H9 (cell line): Measurements from ENCODE around the gene SPRY4. TPM values are rescaled to one million over a fixed set of nuclear protein-coding genes. Genes with fewer than 3 reads are reported as not detected.

ENCODE experiments used
- DNase-seq: peaks from one replicate; pipeline ENCODE4 v3.0.0-alpha.2; 2017
- H2AFZ ChIP-seq: one replicate; pipeline ENCODE4 v1.6.1; 2013; ENCODE audit warnings: mild to moderate bottlenecking, low read length, control low read depth, moderate library complexity
- H2AK5ac ChIP-seq: 2 replicates; pipeline ENCODE4 v1.6.1; 2013; ENCODE audit warnings: low read length, control low read depth, mixed read lengths; ENCODE audit not compliant: insufficient read length
- H2BK120ac ChIP-seq: one replicate; pipeline ENCODE4 v1.6.1; 2013; ENCODE audit warnings: low read depth, mild to moderate bottlenecking, low read length, control low read depth, inconsistent platforms; ENCODE audit not compliant: poor library complexity, severe bottlenecking
- H2BK12ac ChIP-seq: 2 replicates; pipeline ENCODE4 v1.6.1; 2013; ENCODE audit warnings: low read length, control low read depth, mixed read lengths, low read depth; ENCODE audit not compliant: insufficient read length
- H2BK15ac ChIP-seq: 2 replicates; pipeline ENCODE4 v1.6.1; 2013; ENCODE audit warnings: low read depth, low read length, control low read depth
- H2BK20ac ChIP-seq: one replicate; pipeline ENCODE4 v1.6.1; 2013; ENCODE audit warnings: low read depth, mild to moderate bottlenecking, low read length, control low read depth, inconsistent platforms; ENCODE audit not compliant: poor library complexity, severe bottlenecking
- H2BK5ac ChIP-seq: 2 replicates; pipeline ENCODE4 v1.6.1; 2013; ENCODE audit warnings: low read length, control low read depth, mixed read lengths; ENCODE audit not compliant: insufficient read length
- H3K14ac ChIP-seq: 2 replicates; pipeline ENCODE4 v1.6.1; 2013; ENCODE audit warnings: low read length, control low read depth; ENCODE audit not compliant: insufficient read depth
- H3K18ac ChIP-seq: 2 replicates; pipeline ENCODE4 v1.6.1; 2013; ENCODE audit warnings: low read depth, mild to moderate bottlenecking, mixed read lengths, low read length, control low read depth; ENCODE audit not compliant: insufficient read length
- H3K23ac ChIP-seq: 2 replicates; pipeline ENCODE4 v1.6.1; 2013; ENCODE audit warnings: low read length, control low read depth, mixed read lengths, low read depth; ENCODE audit not compliant: insufficient read length
- H3K23me2 ChIP-seq: 2 replicates; pipeline ENCODE4 v1.6.1; 2013; ENCODE audit warnings: low read depth, mild to moderate bottlenecking, mixed read lengths, low read length, control low read depth; ENCODE audit not compliant: insufficient read length, poor library complexity, severe bottlenecking
- H3K27ac ChIP-seq: 2 replicates; pipeline ENCODE4 v1.5.1; 2013; ENCODE audit warnings: low read length, control low read depth, mixed read lengths, low read depth; ENCODE audit not compliant: insufficient read length
- H3K27me3 ChIP-seq: 2 replicates; pipeline ENCODE4 v1.6.1; 2013; ENCODE audit warnings: low read length, control low read depth, inconsistent platforms; ENCODE audit not compliant: insufficient read depth
- H3K4ac ChIP-seq: 2 replicates; pipeline ENCODE4 v1.6.1; 2013; ENCODE audit warnings: low read depth, mild to moderate bottlenecking, control low read depth, inconsistent platforms, low read length, moderate library complexity
- H3K4me1 ChIP-seq: 2 replicates; pipeline ENCODE4 v1.6.1; 2013; ENCODE audit warnings: low read length, control low read depth, inconsistent platforms; ENCODE audit not compliant: insufficient read depth
- H3K4me2 ChIP-seq: 2 replicates; pipeline ENCODE4 v1.6.1; 2013; ENCODE audit warnings: low read length, control low read depth, mixed read lengths; ENCODE audit not compliant: insufficient read length, insufficient read depth
- H3K56ac ChIP-seq: 2 replicates; pipeline ENCODE4 v1.6.1; 2013; ENCODE audit warnings: low read depth, mild to moderate bottlenecking, mixed read lengths, low read length, control low read depth; ENCODE audit not compliant: insufficient read length
- H3K79me1 ChIP-seq: 2 replicates; pipeline ENCODE4 v1.6.1; 2013; ENCODE audit warnings: low read depth, mild to moderate bottlenecking, moderate library complexity, low read length, control low read depth, inconsistent platforms; ENCODE audit not compliant: insufficient read depth, poor library complexity, severe bottlenecking
- H3K79me2 ChIP-seq: 2 replicates; pipeline ENCODE4 v1.6.1; 2013; ENCODE audit warnings: low read length, control low read depth, inconsistent platforms; ENCODE audit not compliant: insufficient read depth
- H3K9ac ChIP-seq: 2 replicates; pipeline ENCODE4 v1.6.1; 2013; ENCODE audit warnings: low read length, control low read depth, mixed read lengths; ENCODE audit not compliant: insufficient read length; ENCODE audit errors: extremely low read depth
- H3K9me3 ChIP-seq: one replicate; pipeline ENCODE4 v1.6.1; 2013; ENCODE audit warnings: low read depth, low read length, inconsistent platforms; ENCODE audit not compliant: control insufficient read depth
- H3T11ph ChIP-seq: one replicate; pipeline ENCODE4 v1.6.1; 2013; ENCODE audit warnings: mild to moderate bottlenecking, low read length, control low read depth, inconsistent platforms
- H4K20me1 ChIP-seq: one replicate; pipeline ENCODE4 v1.6.1; 2013; ENCODE audit not compliant: control insufficient read depth, insufficient read length, insufficient read depth
- H4K5ac ChIP-seq: 2 replicates; pipeline ENCODE4 v1.6.1; 2013; ENCODE audit warnings: low read depth, mild to moderate bottlenecking, mixed read lengths, low read length, control low read depth; ENCODE audit not compliant: insufficient read length
- H4K8ac ChIP-seq: replicated peaks from 2 replicates; pipeline ENCODE4 v1.6.1; 2013; ENCODE audit warnings: low read length, control low read depth, mixed read lengths, low read depth; ENCODE audit not compliant: insufficient read length
- H4K91ac ChIP-seq: 2 replicates; pipeline ENCODE4 v1.6.1; 2013; ENCODE audit warnings: low read depth, mild to moderate bottlenecking, moderate library complexity, mixed read lengths, low read length, control low read depth; ENCODE audit not compliant: insufficient read length
- H3K27ac Mint-ChIP-seq, 3 experiments: 2 replicates in 2 of 3; 3 replicates in 1 of 3; pipeline ENCODE4 v1.8.0; 2020 to 2021; ENCODE audit warnings: mixed read lengths in 3 of 3, mild to moderate bottlenecking in 1 of 3, moderate library complexity in 1 of 3
- H3K27me3 Mint-ChIP-seq: 2 replicates; pipeline ENCODE4 v1.8.0; 2021; ENCODE audit warnings: low read depth, mild to moderate bottlenecking, moderate library complexity, mixed read lengths
- H3K36me3 Mint-ChIP-seq, 3 experiments: 2 replicates in 2 of 3; 3 replicates in 1 of 3; pipeline ENCODE4 v1.8.0; 2020 to 2021; ENCODE audit warnings: low read depth in 3 of 3, mixed read lengths in 3 of 3; ENCODE audit not compliant: insufficient read depth in 1 of 3
- H3K4me1 Mint-ChIP-seq, 2 experiments: 2 replicates each; pipeline ENCODE4 v1.8.0; 2020; ENCODE audit warnings: mixed read lengths in 2 of 2
- H3K4me3 Mint-ChIP-seq, 2 experiments: 2 replicates in 1 of 2; 3 replicates in 1 of 2; pipeline ENCODE4 v1.8.0; 2020 to 2021; ENCODE audit warnings: mild to moderate bottlenecking in 2 of 2, mixed read lengths in 2 of 2, moderate library complexity in 1 of 2
- H3K9me3 Mint-ChIP-seq, 2 experiments: 2 replicates in 1 of 2; 3 replicates in 1 of 2; pipeline ENCODE4 v1.8.0; 2020; ENCODE audit warnings: mild to moderate bottlenecking in 2 of 2, mixed read lengths in 2 of 2, moderate library complexity in 1 of 2
- WGBS: extraction: QIAGEN DNeasy Blood & Tissue Kit; methylation state at CpG from one replicate; pipeline ENCODE4 v1.1.7; 2013; ENCODE audit warnings: missing lambda C conversion rate, low lambda C conversion rate, mixed read lengths; ENCODE audit not compliant: insufficient read length; ENCODE audit errors: extremely low coverage; 5-methylcytosine and 5-hydroxymethylcytosine counted together
- total RNA-seq: library from RNA; stranded (reverse); gene quantifications from 2 replicates; pipeline ENCODE4 v1.2.1, GENCODE V29; 2021
- TF ChIP-seq, protein P1 (sequence below): fragments of 200-600 bp; sonication (generic); conservative IDR thresholded peaks from 3 replicates; pipeline ENCODE4 v1.8.0; 2021; ENCODE audit warnings: antibody characterized with exemption, mild to moderate bottlenecking

Gene SPRY4
- total RNA-seq, 1 experiment from 2014 or later: 92.4 TPM

DNA sequence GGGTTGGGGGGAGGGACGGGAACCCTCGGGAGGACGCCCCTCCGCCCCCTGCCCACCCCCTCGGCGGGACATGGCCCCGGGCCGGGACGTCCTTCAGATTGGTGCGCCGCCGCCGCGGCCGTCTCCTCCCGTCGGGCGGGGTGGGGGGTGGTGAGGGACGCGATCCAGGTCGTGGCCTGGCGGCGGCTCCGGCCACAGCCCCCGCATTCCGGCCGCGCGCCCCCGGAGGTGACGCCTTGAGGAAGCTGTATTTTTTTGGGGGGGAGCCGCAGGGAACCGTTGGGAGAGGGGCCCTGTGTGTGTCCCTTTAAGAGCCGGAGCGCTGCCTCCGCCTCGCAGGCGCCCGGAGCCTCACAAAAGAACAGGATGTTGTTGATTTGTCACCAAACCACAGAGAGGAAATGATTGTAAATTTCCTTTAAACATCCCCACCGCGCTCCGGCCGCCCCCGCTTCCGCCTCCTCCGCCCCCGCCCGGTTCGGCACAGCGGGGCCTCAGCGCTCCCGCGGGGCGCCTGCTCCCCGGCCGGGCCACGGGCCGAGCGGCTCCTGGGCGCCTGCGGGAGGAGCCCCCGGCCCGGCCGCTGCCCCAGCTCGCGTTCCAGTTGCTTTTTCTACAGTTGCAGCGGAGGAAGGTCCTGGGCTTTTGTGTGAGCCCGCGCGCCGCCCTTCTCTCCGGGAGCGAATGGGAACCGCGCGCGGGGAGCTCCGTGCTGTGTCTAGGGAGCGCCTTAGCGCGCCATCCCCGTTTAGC, 32.1 kb upstream of the SPRY4 start:
- no peak overlapping the region for H2BK15ac ChIP-seq
- TF ChIP-seq, protein P1, sequence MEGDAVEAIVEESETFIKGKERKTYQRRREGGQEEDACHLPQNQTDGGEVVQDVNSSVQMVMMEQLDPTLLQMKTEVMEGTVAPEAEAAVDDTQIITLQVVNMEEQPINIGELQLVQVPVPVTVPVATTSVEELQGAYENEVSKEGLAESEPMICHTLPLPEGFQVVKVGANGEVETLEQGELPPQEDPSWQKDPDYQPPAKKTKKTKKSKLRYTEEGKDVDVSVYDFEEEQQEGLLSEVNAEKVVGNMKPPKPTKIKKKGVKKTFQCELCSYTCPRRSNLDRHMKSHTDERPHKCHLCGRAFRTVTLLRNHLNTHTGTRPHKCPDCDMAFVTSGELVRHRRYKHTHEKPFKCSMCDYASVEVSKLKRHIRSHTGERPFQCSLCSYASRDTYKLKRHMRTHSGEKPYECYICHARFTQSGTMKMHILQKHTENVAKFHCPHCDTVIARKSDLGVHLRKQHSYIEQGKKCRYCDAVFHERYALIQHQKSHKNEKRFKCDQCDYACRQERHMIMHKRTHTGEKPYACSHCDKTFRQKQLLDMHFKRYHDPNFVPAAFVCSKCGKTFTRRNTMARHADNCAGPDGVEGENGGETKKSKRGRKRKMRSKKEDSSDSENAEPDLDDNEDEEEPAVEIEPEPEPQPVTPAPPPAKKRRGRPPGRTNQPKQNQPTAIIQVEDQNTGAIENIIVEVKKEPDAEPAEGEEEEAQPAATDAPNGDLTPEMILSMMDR: no peak; the same call in 2 of the 3 replicates
- peaks cover 0 to 3% (median 0%) of the 10 kb centered on the region in 3 experiments; a peak in 1 of 7 replicates for H3K36me3 Mint-ChIP-seq
- H4K8ac ChIP-seq: peak overlapping the region; percentile 35
- no peak overlapping the region for H2BK20ac ChIP-seq
- H4K5ac ChIP-seq: peak overlapping the region; percentile 95
- H2BK5ac ChIP-seq: no peak overlapping the region
- peak overlapping the region; percentile 42 for H3K9ac ChIP-seq
- DNase-seq: peak; percentile 95
- peak overlapping the region; percentile 91 for H3K14ac ChIP-seq
- no peaks in the 10 kb centered on the region for H3K27me3 ChIP-seq
- H3T11ph ChIP-seq: no peak overlapping the region
- no peaks in the 10 kb centered on the region for H3K79me1 ChIP-seq
- no peaks in the 10 kb centered on the region for H4K20me1 ChIP-seq
- H3K27ac Mint-ChIP-seq: peak overlapping the region; percentile 58 to 98 (median 96); a peak in 6 of 7 replicates
- peaks cover 15% of the 10 kb centered on the region for H3K4me1 ChIP-seq
- H3K4ac ChIP-seq: peak overlapping the region; percentile 20; the same call in 1 of the 2 replicates
- H3K79me2 ChIP-seq: no peaks in the 10 kb centered on the region
- peak overlapping the region; percentile 21 for H4K91ac ChIP-seq
- H2AK5ac ChIP-seq: no peak overlapping the region
- H3K18ac ChIP-seq: peak overlapping the region; percentile 93
- H3K9me3 ChIP-seq: no peaks in the 10 kb centered on the region
- WGBS: no CpG with 5 or more reads among the region's 82 CpGs
- no peak overlapping the region for H3K56ac ChIP-seq
- no peak overlapping the region for H2AFZ ChIP-seq
- H3K9me3 Mint-ChIP-seq: no peaks in the 10 kb centered on the region
- H2BK12ac ChIP-seq: peak overlapping the region; percentile 91
- peaks cover 35 to 53% of the 10 kb centered on the region in 2 experiments for H3K4me1 Mint-ChIP-seq
- H3K4me2 ChIP-seq: peak overlapping the region; percentile 55
- peaks cover 5% of the 10 kb centered on the region for H3K23me2 ChIP-seq
- H3K4me3 Mint-ChIP-seq: peak overlapping the region; percentile 50 to 67
- H3K27me3 Mint-ChIP-seq: peaks cover 12% of the 10 kb centered on the region
- peak overlapping the region; percentile 49 for H2BK120ac ChIP-seq
- H3K23ac ChIP-seq: no peak overlapping the region
- H3K27ac ChIP-seq: peak overlapping the region; percentile 91
